ENCODE data around the gene PATE2.

Gene PATE2

DNA sequence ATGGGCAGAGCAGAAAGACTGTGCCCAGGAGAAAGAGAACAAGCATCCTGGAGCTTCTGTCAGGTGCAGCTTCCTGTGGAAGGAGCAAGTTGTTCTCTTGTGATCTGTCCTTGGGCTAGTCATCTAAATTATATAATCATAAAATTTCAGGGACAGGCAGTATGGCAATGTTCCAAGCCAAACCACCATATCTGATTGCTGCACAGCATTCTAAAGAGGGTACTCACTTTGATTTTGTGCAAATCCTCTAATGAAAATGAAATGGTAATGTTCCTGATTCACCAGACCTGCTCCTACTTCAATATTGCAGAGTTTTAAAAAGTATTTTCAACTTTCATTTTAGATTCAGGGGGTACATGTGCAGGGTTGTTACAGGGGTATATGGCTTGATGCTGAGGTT lies at the start of gene PATE2:
PATE2 (minus strand) TSS at position 101 of the 400 bp plus-strand sequence; CDS start at position 46, 55 bp downstream.
- no peak within 1 kb of the TSS for H3K27ac ChIP-seq
- no peaks in the 10 kb centered on the region for H3K4me1 ChIP-seq (ENCODE audit: low read depth, poor library complexity, severe bottlenecking)
- TF ChIP-seq, protein P1, sequence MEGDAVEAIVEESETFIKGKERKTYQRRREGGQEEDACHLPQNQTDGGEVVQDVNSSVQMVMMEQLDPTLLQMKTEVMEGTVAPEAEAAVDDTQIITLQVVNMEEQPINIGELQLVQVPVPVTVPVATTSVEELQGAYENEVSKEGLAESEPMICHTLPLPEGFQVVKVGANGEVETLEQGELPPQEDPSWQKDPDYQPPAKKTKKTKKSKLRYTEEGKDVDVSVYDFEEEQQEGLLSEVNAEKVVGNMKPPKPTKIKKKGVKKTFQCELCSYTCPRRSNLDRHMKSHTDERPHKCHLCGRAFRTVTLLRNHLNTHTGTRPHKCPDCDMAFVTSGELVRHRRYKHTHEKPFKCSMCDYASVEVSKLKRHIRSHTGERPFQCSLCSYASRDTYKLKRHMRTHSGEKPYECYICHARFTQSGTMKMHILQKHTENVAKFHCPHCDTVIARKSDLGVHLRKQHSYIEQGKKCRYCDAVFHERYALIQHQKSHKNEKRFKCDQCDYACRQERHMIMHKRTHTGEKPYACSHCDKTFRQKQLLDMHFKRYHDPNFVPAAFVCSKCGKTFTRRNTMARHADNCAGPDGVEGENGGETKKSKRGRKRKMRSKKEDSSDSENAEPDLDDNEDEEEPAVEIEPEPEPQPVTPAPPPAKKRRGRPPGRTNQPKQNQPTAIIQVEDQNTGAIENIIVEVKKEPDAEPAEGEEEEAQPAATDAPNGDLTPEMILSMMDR (conservative IDR thresholded peaks at IDR 0.05; ENCODE audit: low read depth, low read length) = no peak
- H4K20me1 ChIP-seq (ENCODE audit: insufficient read depth) = no peaks in the 10 kb centered on the region
- H3K27me3 ChIP-seq (ENCODE audit: insufficient read depth, low read depth) = no peaks in the 10 kb centered on the region
- H2AFZ ChIP-seq (ENCODE audit: low read depth) = no peak within 1 kb of the TSS
- H3K36me3 ChIP-seq (ENCODE audit: insufficient read depth) = no peaks in the 10 kb centered on the region
- H3K9ac ChIP-seq = no peak within 1 kb of the TSS
- no peaks in the 10 kb centered on the region for H3K79me2 ChIP-seq (ENCODE audit: insufficient read depth, low read depth)
- no peak within 1 kb of the TSS for H3K4me2 ChIP-seq
- H3K4me3 ChIP-seq (IDR thresholded peaks at IDR 0.05; ENCODE audit: insufficient read depth, low read depth, low read length) = no peak within 1 kb of the TSS

DNA sequence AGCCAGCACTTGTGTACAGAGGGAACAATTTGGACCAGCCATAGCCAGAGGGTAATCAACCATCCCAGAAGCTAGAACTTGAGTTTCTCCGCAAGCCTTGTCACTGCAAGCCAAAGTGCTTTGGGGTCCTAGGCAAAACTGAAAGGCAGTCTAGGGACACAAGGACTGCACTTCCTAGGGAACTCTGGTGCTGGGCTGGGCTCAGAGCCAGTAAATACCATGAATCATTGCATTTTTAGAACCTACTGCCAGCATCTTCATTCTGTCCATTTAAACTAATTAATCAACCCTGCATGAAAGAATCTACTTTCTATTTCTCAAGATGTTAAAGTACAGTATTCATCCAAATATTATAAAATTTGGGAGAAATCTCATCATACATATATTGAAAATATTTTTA lies 29.3 kb upstream of the PATE2 start:
- H3K4me2 ChIP-seq = no peak overlapping the region
- no peaks in the 10 kb centered on the region for H3K27me3 ChIP-seq (ENCODE audit: insufficient read depth, low read depth)
- H3K36me3 ChIP-seq (ENCODE audit: insufficient read depth) = no peaks in the 10 kb centered on the region
- no peak overlapping the region for H3K4me3 ChIP-seq (IDR thresholded peaks at IDR 0.05; ENCODE audit: insufficient read depth, low read depth, low read length)
- H4K20me1 ChIP-seq (ENCODE audit: insufficient read depth) = no peaks in the 10 kb centered on the region
- no peak overlapping the region for H3K9ac ChIP-seq
- no peaks in the 10 kb centered on the region for H3K79me2 ChIP-seq (ENCODE audit: insufficient read depth, low read depth)
- H3K27ac ChIP-seq = no peak overlapping the region
- TF ChIP-seq, protein P1 (conservative IDR thresholded peaks at IDR 0.05; ENCODE audit: low read depth, low read length) = no peak
- no peak overlapping the region for H2AFZ ChIP-seq (ENCODE audit: low read depth)
- no peaks in the 10 kb centered on the region for H3K4me1 ChIP-seq (ENCODE audit: low read depth, poor library complexity, severe bottlenecking)

DNA sequence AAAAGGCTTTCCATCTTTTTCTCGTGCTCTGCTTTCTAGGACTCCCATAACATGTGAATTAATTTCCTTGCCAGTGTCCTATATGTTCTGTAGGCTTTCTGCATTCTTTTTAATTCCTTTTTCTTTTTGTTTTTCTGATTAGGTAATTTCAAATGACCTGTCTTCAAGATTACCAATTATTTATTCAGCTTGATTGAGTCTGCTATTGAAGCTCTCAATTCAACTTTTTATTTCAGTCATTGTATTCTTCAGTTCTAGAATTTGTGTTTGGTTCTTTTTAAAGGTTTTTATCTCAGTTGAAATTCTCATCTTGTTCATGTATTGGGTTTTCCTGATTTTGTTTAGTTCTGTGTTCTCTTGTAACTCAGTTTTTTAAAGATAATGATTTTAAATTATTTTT lies 23.8 kb upstream of the PATE2 start:
- Histone ChIP-seq H3K36me3 (ENCODE audit: insufficient read depth) (no peaks in the 10 kb centered on the region), H4K20me1 (ENCODE audit: insufficient read depth) (no peaks in the 10 kb centered on the region), H3K4me2 (no peak overlapping the region), H3K4me3 (IDR thresholded peaks at IDR 0.05; ENCODE audit: insufficient read depth, low read depth, low read length) (no peak overlapping the region), H2AFZ (ENCODE audit: low read depth) (no peak overlapping the region), H3K79me2 (ENCODE audit: insufficient read depth, low read depth) (no peaks in the 10 kb centered on the region), H3K4me1 (ENCODE audit: low read depth, poor library complexity, severe bottlenecking) (no peaks in the 10 kb centered on the region), H3K27me3 (ENCODE audit: insufficient read depth, low read depth) (no peaks in the 10 kb centered on the region), H3K27ac (no peak overlapping the region), H3K9ac (no peak overlapping the region)
- TF ChIP-seq, protein P1 (conservative IDR thresholded peaks at IDR 0.05; ENCODE audit: low read depth, low read length) = no peak

DNA sequence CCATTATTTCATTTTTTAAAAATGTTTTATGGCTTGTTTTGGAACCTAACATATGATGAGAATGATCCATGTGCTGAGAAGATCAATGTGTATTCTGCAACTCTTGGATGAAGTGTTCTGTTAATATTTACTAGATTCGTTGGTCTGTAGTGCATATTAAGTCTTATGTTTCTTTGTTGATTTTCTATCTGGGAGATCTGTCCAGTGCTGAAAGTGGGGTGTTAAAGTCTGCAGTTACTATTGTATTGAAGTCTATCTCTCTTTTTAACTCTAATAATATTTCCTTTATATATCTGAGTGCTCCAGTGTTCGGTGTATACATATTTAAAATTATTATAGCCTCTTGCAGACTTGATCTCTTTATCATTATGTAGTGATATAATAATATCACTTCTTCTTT lies 21.2 kb upstream of the PATE2 start:
- Histone ChIP-seq H2AFZ (ENCODE audit: low read depth) (no peak overlapping the region), H3K4me1 (ENCODE audit: low read depth, poor library complexity, severe bottlenecking) (no peaks in the 10 kb centered on the region), H3K4me2 (no peak overlapping the region), H3K27ac (no peak overlapping the region), H3K27me3 (ENCODE audit: insufficient read depth, low read depth) (no peaks in the 10 kb centered on the region), H3K36me3 (ENCODE audit: insufficient read depth) (no peaks in the 10 kb centered on the region), H3K9ac (no peak overlapping the region), H3K79me2 (ENCODE audit: insufficient read depth, low read depth) (no peaks in the 10 kb centered on the region), H3K4me3 (IDR thresholded peaks at IDR 0.05; ENCODE audit: insufficient read depth, low read depth, low read length) (no peak overlapping the region), H4K20me1 (ENCODE audit: insufficient read depth) (no peaks in the 10 kb centered on the region)
- TF ChIP-seq, protein P1 (conservative IDR thresholded peaks at IDR 0.05; ENCODE audit: low read depth, low read length) = no peak
